ENCODE data around the gene QKI. TPM values are rescaled to one million over a fixed set of nuclear protein-coding genes. Genes with fewer than 3 reads are reported as not detected.

Gene QKI
- total RNA-seq, 2 donors from 2014 or later: 127 to 192 TPM

- H3K4me1 ChIP-seq (ENCODE audit: control insufficient read depth in 1 of 2, low read depth in 2 of 2): peaks cover 44 to 64% of the 10 kb centered on the region in 2 donors
- TF ChIP-seq CTCF (IDR thresholded peaks at IDR 0.05): no peak
These were observed 112.8 kb downstream of the QKI start for GRCh38 chr6:163527291-163527690.

GRCh38 chr6:163529605-163530004 is 115.1 kb downstream of the QKI start:
- Histone ChIP-seq H3K36me3 (no peaks in the 10 kb centered on the region), H3K4me3 (no peak overlapping the region), H3K9me3 (no peaks in the 10 kb centered on the region), H3K27ac (no peak overlapping the region), H3K27me3 (replicated peaks; ENCODE audit: insufficient read depth) (no peaks in the 10 kb centered on the region), H3K4me1 (ENCODE audit: control insufficient read depth in 1 of 2, low read depth in 2 of 2) (peaks cover 61 to 85% of the 10 kb centered on the region in 2 donors)
- ATAC-seq (ENCODE audit: insufficient number of reproducible peaks, low FRiP score, low read depth): no peak
- no peak for DNase-seq (ENCODE audit: low spot score)
- TF ChIP-seq CTCF (IDR thresholded peaks at IDR 0.05): no peak

More at GRCh38 chr6:163527291-163527690, 112.8 kb downstream of the QKI start:
- no peak overlapping the region for H3K4me3 ChIP-seq
- no peaks in the 10 kb centered on the region for H3K36me3 ChIP-seq
- H3K27ac ChIP-seq: no peak overlapping the region
- ATAC-seq (ENCODE audit: insufficient number of reproducible peaks, low FRiP score, low read depth) (no peak), DNase-seq (ENCODE audit: low spot score) (no peak)
- no peaks in the 10 kb centered on the region for H3K27me3 ChIP-seq (replicated peaks; ENCODE audit: insufficient read depth)
- no peaks in the 10 kb centered on the region for H3K9me3 ChIP-seq

- DNase-seq (ENCODE audit: low spot score) (no peak), ATAC-seq (ENCODE audit: insufficient number of reproducible peaks, low FRiP score, low read depth) (no peak)
- Histone ChIP-seq H3K4me1 (ENCODE audit: control insufficient read depth in 1 of 2, low read depth in 2 of 2) (peaks cover 61 to 86% of the 10 kb centered on the region in 2 donors), H3K27me3 (replicated peaks; ENCODE audit: insufficient read depth) (no peaks in the 10 kb centered on the region), H3K9me3 (no peaks in the 10 kb centered on the region), H3K36me3 (no peaks in the 10 kb centered on the region), H3K4me3 (no peak overlapping the region), H3K27ac (no peak overlapping the region)
- TF ChIP-seq CTCF (IDR thresholded peaks at IDR 0.05): no peak
These were observed 115.9 kb downstream of the QKI start for GRCh38 chr6:163530406-163530805.

GRCh38 chr6:163531122-163531521 is 116.6 kb downstream of the QKI start:
- Histone ChIP-seq H3K4me1 (ENCODE audit: control insufficient read depth in 1 of 2, low read depth in 2 of 2) (peaks cover 58 to 82% of the 10 kb centered on the region in 2 donors), H3K27me3 (replicated peaks; ENCODE audit: insufficient read depth) (no peaks in the 10 kb centered on the region), H3K36me3 (no peaks in the 10 kb centered on the region), H3K4me3 (no peak overlapping the region), H3K9me3 (no peaks in the 10 kb centered on the region), H3K27ac (no peak overlapping the region)
- TF ChIP-seq CTCF (IDR thresholded peaks at IDR 0.05): no peak
- ATAC-seq (ENCODE audit: insufficient number of reproducible peaks, low FRiP score, low read depth): no peak
- DNase-seq (ENCODE audit: low spot score): no peak

GRCh38 chr6:163532526-163533078 is 118.1 kb downstream of the QKI start:
- no peak for ATAC-seq (ENCODE audit: insufficient number of reproducible peaks, low FRiP score, low read depth)
- H3K27ac ChIP-seq: no peak overlapping the region
- no peak for TF ChIP-seq CTCF (IDR thresholded peaks at IDR 0.05)

More at GRCh38 chr6:163532526-163533078, 118.1 kb downstream of the QKI start:
- no peak for DNase-seq (ENCODE audit: low spot score)
- Histone ChIP-seq H3K36me3 (no peaks in the 10 kb centered on the region), H3K4me3 (no peak overlapping the region), H3K27me3 (replicated peaks; ENCODE audit: insufficient read depth) (no peaks in the 10 kb centered on the region), H3K4me1 (ENCODE audit: control insufficient read depth in 1 of 2, low read depth in 2 of 2) (peaks cover 50 to 72% of the 10 kb centered on the region in 2 donors), H3K9me3 (no peaks in the 10 kb centered on the region)

Data from thoracic aorta (tissue), 2 donors.